Measurements from ENCODE around the gene B4GAT1. TPM values are rescaled to one million over a fixed set of nuclear protein-coding genes. Genes with fewer than 3 reads are reported as not detected.
"Not testable (repeated sequence)": the region's sequence is repeated elsewhere in the genome, so short reads cannot be mapped to it uniquely, and the experiment has no call there.

B4GAT1 gene
- 3.4 TPM for polyA plus RNA-seq (2012; ENCODE audit: low read depth, missing spikeins)

GRCh38 chr11:66347425-66348276 lies at the start of gene B4GAT1:
B4GAT1 (minus strand) TSS chr11:66347629; CDS start chr11:66347545, 84 bp downstream.
- DNase-seq (ENCODE audit: insufficient read length, low spot score), result peak; percentile 71
- FAIRE-seq, result peak; percentile 88

GRCh38 chr11:66393954-66394353 lies 46.5 kb upstream of the B4GAT1 start:
- no peak for TF ChIP-seq POLR2AphosphoS5 (IDR thresholded peaks at IDR 0.05; ENCODE audit: low read depth, low read length)
- no peak for TF ChIP-seq POLR2A (IDR thresholded peaks at IDR 0.05; ENCODE audit: low read depth, low read length)
- TF ChIP-seq POU2F2 (IDR thresholded peaks at IDR 0.05; ENCODE audit: low read depth, low read length), result no peak
- no peak for TF ChIP-seq TAF1 (IDR thresholded peaks at IDR 0.05; ENCODE audit: low read depth, low read length)
- no peak for TF ChIP-seq PAX5 (IDR thresholded peaks at IDR 0.05; ENCODE audit: insufficient read depth, low read length, severe bottlenecking)
- TF ChIP-seq SPI1 (IDR thresholded peaks at IDR 0.05; ENCODE audit: low read depth, low read length), result no peak
- DNase-seq (ENCODE audit: insufficient read length, low spot score), result no peak
- FAIRE-seq, result no peak

More at GRCh38 chr11:66347425-66348276, at the start of gene B4GAT1:
- peak; percentile 53; the same call in 1 of the 2 replicates for TF ChIP-seq POLR2A (IDR thresholded peaks at IDR 0.05; ENCODE audit: low read depth, low read length)
- TF ChIP-seq POU2F2 (IDR thresholded peaks at IDR 0.05; ENCODE audit: low read depth, low read length), result peak; percentile 21; the same call in 1 of the 2 replicates
- TF ChIP-seq POLR2AphosphoS5 (IDR thresholded peaks at IDR 0.05; ENCODE audit: low read depth, low read length), result peak; percentile 43; the same call in 1 of the 2 replicates
- TF ChIP-seq PAX5 (IDR thresholded peaks at IDR 0.05; ENCODE audit: insufficient read depth, low read length, severe bottlenecking), result no peak

GRCh38 chr11:66391322-66391721 lies 43.9 kb upstream of the B4GAT1 start:
- no peak for FAIRE-seq
- TF ChIP-seq TAF1 (IDR thresholded peaks at IDR 0.05; ENCODE audit: low read depth, low read length), result no peak
- TF ChIP-seq POLR2A (IDR thresholded peaks at IDR 0.05; ENCODE audit: low read depth, low read length), result no peak
- TF ChIP-seq SPI1 (IDR thresholded peaks at IDR 0.05; ENCODE audit: low read depth, low read length), result peak; percentile 76
- TF ChIP-seq POU2F2 (IDR thresholded peaks at IDR 0.05; ENCODE audit: low read depth, low read length), result no peak
- no peak for TF ChIP-seq PAX5 (IDR thresholded peaks at IDR 0.05; ENCODE audit: insufficient read depth, low read length, severe bottlenecking)
- no peak for TF ChIP-seq POLR2AphosphoS5 (IDR thresholded peaks at IDR 0.05; ENCODE audit: low read depth, low read length)
- no peak for DNase-seq (ENCODE audit: insufficient read length, low spot score)

GRCh38 chr11:66388780-66389386 lies 41.5 kb upstream of the B4GAT1 start:
- peak; percentile 82 for FAIRE-seq
- no peak for DNase-seq (ENCODE audit: insufficient read length, low spot score)
- TF ChIP-seq POLR2A (IDR thresholded peaks at IDR 0.05; ENCODE audit: low read depth, low read length), result no peak
- TF ChIP-seq PAX5 (IDR thresholded peaks at IDR 0.05; ENCODE audit: insufficient read depth, low read length, severe bottlenecking), result no peak
- no peak for TF ChIP-seq SPI1 (IDR thresholded peaks at IDR 0.05; ENCODE audit: low read depth, low read length)
- TF ChIP-seq POU2F2 (IDR thresholded peaks at IDR 0.05; ENCODE audit: low read depth, low read length), result no peak
- TF ChIP-seq TAF1 (IDR thresholded peaks at IDR 0.05; ENCODE audit: low read depth, low read length), result no peak
- TF ChIP-seq POLR2AphosphoS5 (IDR thresholded peaks at IDR 0.05; ENCODE audit: low read depth, low read length), result no peak

GRCh38 chr11:66386171-66387069 lies 39.0 kb upstream of the B4GAT1 start:
- no peak for DNase-seq (ENCODE audit: insufficient read length, low spot score)
- TF ChIP-seq PAX5 (IDR thresholded peaks at IDR 0.05; ENCODE audit: insufficient read depth, low read length, severe bottlenecking), result peak; percentile 66
- no peak for TF ChIP-seq TAF1 (IDR thresholded peaks at IDR 0.05; ENCODE audit: low read depth, low read length)
- peak; percentile 82 for FAIRE-seq

GRCh38 chr11:66384316-66384715 lies 36.9 kb upstream of the B4GAT1 start:
- FAIRE-seq; DNase-seq (ENCODE audit: insufficient read length, low spot score): not testable (repeated sequence)

- not testable (repeated sequence) for FAIRE-seq; DNase-seq (ENCODE audit: insufficient read length, low spot score)
Observed at GRCh38 chr11:66380264-66380663, 32.8 kb upstream of the B4GAT1 start.

GRCh38 chr11:66373690-66374287 lies 26.4 kb upstream of the B4GAT1 start:
- not testable (repeated sequence) for DNase-seq (ENCODE audit: insufficient read length, low spot score); FAIRE-seq

GRCh38 chr11:66373265-66373664 lies 25.8 kb upstream of the B4GAT1 start:
- FAIRE-seq (no peak), DNase-seq (ENCODE audit: insufficient read length, low spot score) (no peak)
- TF ChIP-seq POLR2A (IDR thresholded peaks at IDR 0.05; ENCODE audit: low read depth, low read length), result no peak
- TF ChIP-seq POLR2AphosphoS5 (IDR thresholded peaks at IDR 0.05; ENCODE audit: low read depth, low read length), result no peak
- no peak for TF ChIP-seq POU2F2 (IDR thresholded peaks at IDR 0.05; ENCODE audit: low read depth, low read length)
- no peak for TF ChIP-seq SPI1 (IDR thresholded peaks at IDR 0.05; ENCODE audit: low read depth, low read length)
- TF ChIP-seq PAX5 (IDR thresholded peaks at IDR 0.05; ENCODE audit: insufficient read depth, low read length, severe bottlenecking), result no peak
- no peak for TF ChIP-seq TAF1 (IDR thresholded peaks at IDR 0.05; ENCODE audit: low read depth, low read length)
